GM21526 (cell line): ENCODE data around the gene SAMD9.
A peak's percentile ranks its signal among the peaks of the same experiment; 100 is the strongest.
"Not testable (repeated sequence)": the region's sequence is repeated elsewhere in the genome, so short reads cannot be mapped to it uniquely, and the experiment has no call there.

ENCODE experiments used
- ATAC-seq: cut with Tn5 transposase; IDR thresholded peaks from one replicate; pipeline ENCODE4 v1.9.1; 2021; ENCODE audit warnings: moderate library complexity; ENCODE audit not compliant: unreplicated experiment, low FRiP score

SAMD9 gene

DNA sequence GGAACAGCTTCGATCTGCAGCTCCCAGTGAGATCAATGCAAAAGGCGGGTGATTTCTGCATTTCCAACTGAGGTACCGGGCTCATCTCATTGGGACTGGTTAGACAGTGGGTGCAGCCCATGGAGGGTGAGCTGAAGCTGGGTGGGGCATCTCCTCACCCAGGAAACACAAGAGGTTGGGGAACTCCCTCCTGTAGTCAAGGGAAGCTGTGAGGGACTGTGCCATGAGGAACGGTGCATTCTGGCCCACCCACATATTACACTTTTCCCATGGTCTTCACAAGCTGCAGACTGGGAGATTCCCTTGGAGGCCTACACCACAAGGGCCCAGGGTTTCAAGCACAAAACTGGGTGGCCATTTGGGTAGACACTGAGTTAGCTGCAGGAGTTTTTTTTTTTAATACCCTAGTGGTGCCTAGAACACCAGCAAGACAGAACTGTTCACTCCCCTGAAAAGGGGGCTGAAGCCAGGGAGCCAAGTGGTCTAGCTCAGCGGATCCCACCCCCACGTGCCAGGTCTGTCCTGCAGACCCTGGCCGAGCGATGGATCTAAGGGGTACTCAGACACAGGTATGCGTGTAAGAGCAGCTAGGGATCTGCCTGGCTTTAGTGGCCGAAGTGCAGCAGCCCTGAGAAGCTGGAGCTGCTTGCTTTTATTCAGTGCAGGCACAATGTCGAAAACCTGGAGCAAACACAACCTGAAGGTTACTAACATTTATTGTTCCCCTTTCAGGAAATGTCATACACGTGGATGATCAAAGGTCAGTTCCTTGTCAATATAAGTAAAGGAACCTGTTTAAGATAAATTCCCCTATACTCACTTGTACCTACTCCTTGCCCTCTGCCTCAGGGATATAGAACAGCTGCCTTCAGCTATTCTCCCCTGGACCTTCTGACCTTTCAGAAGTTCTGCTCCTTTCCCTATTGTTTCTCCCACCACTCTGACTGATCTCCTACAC, 3.1 kb upstream of the SAMD9 start:
- no peak for ATAC-seq

DNA sequence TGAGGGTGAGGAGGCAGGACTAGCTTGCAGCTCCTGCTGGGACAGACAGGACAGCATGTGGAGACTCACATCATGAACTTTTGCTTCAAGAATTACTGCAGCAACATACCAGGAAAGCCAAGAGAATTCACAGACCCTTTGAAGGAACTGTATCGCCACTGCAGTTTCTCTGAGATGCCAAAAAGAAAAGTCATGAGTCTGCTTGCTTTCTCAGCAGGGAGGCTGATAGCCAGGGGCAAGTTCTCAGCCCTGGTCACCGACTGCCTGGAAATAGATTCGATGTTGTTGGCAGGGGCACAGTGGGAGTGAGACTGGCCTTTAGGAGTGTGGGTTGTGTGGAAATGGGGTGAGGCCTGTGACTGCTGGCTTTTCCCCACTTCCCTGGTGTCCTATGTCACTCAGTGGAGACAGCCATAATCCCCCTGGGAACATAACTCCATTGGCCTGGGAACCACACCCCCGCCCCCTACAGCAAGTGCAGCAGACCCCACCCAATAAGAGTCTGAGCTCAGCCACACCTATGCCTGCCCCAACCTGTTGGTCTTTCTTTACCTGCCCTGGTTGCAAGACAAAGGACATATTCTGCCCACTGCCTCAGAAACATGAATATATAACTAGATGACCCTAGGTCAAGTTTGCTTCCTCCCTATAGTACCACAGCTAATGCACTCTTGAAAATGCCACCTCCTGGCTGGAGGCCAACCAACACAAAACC, 1.6 kb upstream of the SAMD9 start:
- no peak for ATAC-seq

DNA sequence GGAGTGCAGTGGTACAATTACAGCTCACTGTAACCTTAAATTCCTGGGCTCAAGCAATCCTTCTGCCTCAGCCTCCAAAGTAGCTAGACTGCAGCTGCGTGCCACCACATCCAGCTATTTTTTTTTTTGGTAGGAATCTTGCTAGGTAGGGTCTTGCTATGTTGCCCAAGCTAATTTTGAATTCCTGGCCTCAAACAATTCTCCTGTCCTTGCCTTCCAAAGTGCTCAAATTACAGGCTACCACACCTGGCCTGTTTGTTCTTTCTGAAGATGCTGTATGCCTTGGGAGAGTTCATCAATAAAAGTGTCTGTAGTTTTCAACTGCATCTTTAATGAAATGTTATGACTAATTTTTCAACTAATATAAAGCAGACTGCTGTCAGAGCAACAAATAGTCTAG, 452 bp downstream of the SAMD9 start:
- no peak for ATAC-seq

DNA sequence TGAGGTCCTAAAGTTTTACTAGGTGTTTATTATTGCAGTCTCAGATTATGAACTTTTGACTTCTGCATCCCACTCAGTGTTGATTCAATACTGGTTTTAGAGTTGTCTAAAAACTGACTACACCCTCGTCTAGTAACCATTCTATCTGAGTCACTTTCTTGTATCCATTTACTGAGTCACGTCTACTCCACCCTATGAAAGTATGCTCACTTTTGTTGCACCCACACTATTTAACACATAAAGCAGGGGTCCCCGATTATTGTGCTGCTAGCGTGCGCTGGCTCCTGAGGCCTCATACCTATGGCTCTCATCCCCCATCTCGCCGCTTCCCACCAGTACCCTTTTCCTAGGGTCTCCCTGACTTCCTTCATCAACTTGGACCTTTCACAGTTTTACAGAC, 2.0 kb downstream of the SAMD9 start:
- no peak for ATAC-seq

DNA sequence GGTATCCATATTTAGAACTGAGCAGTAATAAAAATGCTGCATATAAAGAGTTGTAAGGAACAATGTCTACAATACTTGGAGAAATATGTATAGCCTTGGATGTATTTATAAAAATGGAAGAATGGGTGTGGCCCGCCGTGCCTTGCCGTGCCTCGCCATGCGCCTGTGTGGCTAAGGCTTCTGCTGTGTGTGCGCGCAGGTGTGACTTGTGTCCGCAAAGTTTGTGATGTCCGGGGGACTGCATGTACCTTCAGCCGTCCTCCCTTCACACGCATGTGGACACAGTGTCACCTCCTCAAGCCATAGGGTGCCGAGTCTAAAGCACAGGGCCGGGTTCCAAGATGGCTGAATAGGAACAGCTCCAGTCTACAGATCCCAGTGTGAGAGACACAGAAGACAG, 9.8 kb downstream of the SAMD9 start:
- no peak for ATAC-seq

DNA sequence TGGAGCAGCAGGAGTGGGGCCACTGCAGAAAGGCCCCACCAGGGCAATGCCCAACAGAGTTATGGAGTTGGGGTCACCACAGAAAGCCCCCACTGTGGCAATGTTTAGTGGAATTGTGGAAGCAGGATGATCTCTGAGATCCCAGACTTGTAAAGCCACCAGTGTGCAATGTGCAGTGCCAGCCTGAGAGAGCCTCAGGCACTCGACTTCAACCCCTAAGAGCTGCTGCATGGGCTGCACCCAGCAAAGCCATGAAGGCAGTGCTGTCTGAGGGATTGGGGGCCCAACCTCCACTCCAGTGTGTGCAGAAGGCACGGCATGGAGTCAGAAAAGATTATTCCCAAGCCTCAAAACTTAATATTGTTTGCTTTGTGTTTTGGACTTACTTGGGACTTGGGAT, 20.4 kb downstream of the SAMD9 start:
- ATAC-seq, result no peak

DNA sequence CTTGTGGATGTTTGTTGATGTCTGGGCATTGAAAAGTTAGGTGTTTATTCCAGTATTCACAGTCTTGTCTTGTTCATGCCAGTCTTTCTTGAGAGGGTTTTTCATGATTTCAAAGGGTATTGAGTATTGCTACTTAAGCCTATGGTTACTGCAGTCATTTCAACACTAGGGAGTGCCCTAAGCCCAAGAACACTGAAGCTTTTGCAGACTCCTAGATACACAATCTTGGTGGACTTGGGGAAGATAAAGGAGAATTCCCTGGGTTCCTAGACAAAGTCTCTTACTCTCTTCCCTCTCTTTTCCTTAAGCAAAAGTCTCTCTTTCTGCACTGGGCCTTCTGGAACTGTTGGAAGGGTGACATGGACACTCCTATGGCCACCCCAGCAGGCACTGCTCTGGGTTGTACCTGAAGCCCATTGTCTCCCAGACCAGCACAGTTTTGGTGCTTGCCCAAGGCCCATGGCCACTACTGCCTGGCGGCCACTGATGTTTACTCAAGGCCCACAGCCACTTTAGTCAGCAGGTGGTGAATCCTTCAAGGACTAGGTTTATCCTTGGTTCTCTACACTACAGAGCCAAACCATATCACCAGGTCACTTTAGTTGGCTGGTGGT, 24.9 kb downstream of the SAMD9 start:
- peak; percentile 74 for ATAC-seq

DNA sequence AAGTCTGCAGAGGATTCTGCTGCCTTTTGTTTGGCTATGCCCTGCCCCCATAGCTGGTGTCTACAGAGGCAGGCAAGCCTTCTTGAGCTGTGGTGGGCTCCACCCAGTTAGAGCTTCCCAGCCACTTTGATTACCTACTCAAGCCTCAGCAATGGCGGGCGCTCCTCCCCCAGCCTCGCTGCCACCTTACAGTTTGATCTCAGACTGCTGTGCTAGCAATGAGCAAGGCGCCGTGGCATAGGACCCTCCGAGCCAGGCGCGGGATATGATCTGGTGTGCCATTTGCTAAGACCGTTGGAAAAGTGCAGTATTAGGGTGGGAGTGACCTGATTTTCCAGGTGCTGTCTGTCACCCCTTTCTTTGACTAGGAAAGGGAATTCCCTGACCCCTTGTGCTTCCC, 44.4 kb downstream of the SAMD9 start:
- ATAC-seq, result not testable (repeated sequence)

DNA sequence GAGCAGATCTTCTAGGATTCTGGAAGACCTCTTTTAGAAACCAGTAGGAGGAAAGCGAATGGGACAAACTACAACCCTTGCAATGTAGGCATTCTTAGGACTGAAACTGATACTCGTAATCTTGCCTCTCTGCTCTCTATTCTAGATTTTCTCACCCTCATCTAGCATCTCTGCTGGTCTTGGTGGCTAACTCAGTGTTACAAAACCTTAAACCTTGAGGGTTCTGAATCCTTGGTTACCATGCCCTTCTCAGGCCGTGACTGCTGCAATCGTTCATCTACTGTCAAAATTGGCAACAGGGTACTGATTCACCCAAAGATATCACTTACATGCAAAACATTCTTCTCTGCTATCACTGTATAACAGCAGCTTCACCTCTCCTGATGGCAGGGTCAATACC, 55.2 kb downstream of the SAMD9 start:
- no peak for ATAC-seq

DNA sequence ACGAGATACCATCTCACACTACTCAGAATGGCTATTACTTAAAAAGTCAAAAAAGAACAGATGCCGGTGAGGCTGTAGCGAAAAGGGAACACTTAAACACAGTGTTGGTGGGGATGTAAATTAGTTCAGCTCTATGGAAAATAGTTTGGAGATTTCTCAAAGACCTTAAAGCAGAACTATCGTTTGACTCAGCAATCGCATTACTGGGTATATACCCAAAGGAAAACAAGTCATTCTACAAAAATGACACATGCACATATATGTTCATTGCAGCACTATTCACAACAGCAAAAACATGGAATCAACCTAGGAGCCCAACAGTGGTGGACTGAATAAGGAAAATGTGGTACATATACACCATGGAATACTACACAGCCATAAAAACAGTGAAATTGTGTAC, 56.9 kb downstream of the SAMD9 start:
- ATAC-seq, result no peak

DNA sequence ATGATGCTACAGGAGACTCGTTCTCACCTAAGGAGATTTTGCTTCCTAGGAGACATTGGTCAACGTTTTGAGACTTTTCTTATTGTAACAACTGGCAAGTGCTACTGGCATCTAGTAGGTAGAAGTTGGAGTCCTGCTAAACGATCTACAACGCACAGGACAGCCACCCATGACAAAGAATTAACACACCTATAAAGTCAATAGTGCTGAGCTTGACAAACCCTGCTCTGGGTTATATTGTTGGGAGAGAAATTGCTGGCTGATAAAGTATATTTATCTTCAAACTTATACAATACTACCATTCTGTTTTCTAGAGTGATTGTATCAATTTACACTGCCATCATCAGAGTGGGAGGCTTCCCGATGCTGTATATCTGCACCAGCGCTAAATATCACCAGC, 57.8 kb downstream of the SAMD9 start:
- ATAC-seq, result no peak

DNA sequence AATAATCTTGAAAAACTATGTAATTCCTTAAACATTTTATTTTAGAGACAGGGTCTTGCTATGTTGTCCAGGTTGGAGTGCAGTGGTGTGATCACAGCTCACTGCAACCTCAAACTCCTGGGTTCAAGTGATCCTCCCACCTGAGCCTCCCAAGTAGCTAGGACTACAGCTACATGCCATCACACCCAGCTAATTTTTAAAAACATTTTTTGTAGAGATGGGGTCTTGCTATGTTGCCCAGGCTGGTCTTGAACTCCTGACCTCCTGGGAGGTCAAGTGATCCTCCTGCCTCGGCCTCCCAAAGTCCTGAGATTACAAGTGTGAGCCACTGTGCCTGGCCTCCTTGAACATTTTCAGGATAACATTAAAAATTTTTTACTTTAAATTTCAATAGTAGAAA, 61.2 kb downstream of the SAMD9 start:
- not testable (repeated sequence) for ATAC-seq

DNA sequence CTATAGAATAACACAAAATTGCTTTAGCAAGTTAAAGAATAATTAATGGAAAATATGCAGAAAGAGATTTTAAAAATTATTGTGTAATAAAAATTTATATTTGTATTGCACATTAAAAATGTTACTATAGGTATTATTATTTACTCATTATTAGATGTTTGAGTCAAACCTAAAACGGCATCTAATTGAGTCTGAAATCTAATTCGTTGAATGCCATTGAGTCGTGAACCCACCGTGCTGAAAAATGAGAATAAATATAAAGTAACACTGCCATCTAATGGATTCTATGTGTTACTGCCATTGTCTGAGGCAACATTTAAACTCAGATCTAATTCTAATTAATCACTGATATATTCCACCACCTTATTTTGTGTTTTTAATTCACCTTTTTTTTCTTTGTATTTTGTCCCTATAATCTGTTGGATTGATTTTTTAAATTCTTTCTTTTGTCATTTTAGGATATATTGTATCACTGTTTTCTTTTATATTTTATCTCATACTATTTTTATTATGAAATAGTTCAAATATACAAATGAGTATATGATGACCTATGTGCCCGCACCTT, 62.2 kb downstream of the SAMD9 start:
- ATAC-seq, result no peak

DNA sequence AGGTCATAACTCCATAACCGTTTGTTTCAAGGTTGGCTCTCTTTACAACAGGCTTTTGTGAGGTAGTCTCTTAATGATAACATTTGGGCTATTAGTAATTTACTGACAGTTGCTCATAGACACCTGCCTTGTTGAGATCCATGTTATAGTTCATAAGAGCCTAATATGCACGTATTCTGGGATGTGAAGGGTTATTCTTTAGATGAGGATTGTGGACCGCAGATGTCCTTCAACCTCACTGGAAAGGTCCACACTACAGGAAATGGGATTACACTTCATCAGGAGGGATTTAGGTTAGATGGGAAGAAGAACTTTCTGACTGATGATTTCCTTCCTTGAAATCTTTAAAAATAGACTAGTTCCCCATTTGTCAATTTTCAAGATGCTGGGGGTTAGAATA, 62.8 kb downstream of the SAMD9 start:
- no peak for ATAC-seq

DNA sequence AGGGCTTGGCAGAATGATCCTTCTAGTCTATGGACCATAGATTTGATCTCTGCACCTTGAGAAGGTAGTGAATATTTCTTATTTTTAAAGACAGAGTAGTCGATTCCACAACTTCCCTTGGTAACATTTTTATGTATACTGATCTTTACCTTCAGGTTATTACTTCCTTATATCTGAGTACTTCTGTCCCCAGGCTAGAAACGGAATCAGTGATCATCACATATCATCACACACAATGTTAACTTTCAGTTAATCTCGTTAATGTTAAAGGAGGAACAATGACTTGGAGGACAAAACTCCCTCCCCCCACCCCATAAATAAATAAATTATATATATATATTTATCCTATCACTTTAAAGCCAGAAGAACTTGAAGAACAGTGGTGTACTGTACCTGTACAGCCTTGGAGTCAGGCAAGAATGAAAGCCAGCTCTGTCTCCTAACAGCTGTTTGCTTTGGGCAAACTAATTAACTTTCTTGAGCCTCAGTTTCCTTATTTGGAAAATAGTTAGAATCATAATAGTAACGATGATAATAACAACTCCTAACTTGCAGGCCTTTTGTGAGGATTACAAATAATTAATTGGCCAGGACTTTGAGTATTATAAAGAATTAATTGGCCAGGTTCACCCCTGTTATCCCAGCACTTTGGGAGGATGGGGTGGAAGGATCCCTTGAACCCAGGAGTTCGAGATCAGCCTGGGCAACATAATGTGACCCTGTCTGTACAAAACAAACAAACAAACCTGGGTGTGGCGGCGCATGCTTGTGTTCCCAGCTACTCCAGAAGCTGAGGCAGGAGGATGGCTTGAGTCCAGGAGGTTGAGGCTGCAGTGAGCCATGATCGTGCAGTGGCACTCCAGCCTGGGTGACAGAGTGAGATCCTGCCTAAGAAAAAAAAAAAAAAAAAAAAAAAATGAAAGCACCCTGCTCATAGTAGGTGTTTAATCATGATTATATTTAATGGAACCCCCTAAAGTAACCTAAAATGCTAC, 63.5 kb downstream of the SAMD9 start:
- ATAC-seq, result no peak

DNA sequence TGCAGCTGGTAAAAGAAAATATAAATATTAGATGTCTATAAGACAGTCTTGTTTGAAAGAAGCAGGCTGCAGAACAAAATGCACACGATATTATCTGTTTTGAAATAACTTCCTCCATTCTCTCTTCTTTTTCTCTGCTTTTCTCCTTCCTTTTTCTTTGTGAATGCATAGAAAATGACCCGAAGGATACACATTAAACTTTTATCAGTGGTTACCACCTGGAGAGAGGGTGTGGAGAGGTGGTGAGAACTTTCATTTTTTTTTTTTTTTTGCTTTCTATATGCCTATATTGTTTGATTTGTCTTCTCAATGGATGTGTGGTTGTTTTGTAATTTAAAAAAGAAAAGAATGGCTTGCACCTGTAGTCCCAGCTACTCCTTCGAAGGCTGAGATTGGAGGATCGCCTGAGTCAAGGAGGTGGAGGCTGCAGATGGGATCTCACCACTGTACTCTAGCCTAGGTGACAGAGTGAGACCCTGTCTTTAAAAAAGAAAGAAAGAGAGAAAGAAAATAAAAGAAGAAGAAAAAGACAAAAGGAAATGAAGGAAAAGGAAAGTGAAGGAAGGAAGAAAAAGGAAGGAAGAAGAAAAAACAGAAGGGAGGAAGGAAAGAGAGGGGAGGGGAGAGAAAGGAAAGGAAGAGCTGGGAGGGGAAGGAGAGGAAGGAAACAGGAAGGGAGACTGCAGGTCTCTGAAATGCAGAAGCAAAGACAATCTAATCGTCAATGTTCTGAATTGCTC, 64.4 kb downstream of the SAMD9 start:
- no peak for ATAC-seq

DNA sequence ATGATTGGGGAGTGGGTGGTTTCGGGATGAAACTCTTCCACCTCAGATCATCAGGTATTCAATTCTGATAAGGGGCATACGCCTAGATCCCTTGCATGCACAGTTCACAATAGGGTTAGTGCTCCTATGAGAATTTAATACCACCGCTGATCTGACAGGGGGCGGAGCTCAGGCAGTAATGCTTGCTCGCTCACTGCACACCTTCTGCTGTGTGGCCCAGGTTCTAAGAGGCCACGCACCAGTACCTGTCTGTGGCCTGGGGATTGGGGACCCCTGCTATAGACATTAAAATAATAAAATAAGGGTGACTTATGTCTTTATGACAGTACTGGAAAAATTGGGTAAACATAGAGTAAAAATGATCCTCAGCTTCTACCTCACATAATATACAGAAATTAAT, 66.1 kb downstream of the SAMD9 start:
- ATAC-seq, result no peak
